Skeletal muscle tissue (tissue), 4 donors: Measurements from ENCODE around the gene BRD1. TPM values are rescaled to one million over a fixed set of nuclear protein-coding genes. Genes with fewer than 3 reads are reported as not detected.

Experiments
- H3K27ac ChIP-seq: one replicate; pipeline ENCODE4 v1.7.0; 2013; ENCODE audit warnings: mild to moderate bottlenecking, low read depth, low read length, inconsistent platforms
- H3K27me3 ChIP-seq, 3 donors: one replicate each; pipeline ENCODE4 v1.7.0; 2013; ENCODE audit warnings: low read length in 3 of 3; ENCODE audit not compliant: control insufficient read depth in 3 of 3, insufficient read depth in 3 of 3
- H3K36me3 ChIP-seq, 3 donors: one replicate each; pipeline ENCODE4 v1.7.0; 2013; ENCODE audit warnings: low read length in 3 of 3; ENCODE audit not compliant: control insufficient read depth in 3 of 3, insufficient read depth in 3 of 3
- H3K4me1 ChIP-seq, 3 donors: one replicate each; pipeline ENCODE4 v1.7.0; 2013; ENCODE audit warnings: low read length in 3 of 3, mild to moderate bottlenecking in 3 of 3; ENCODE audit not compliant: control insufficient read depth in 3 of 3, insufficient read depth in 3 of 3
- H3K4me3 ChIP-seq, 3 donors: one replicate each; pipeline ENCODE4 v1.7.0; 2013; ENCODE audit warnings: low read length in 3 of 3
- H3K9ac ChIP-seq, 3 donors: one replicate each; pipeline ENCODE4 v1.7.0; 2013; ENCODE audit warnings: low read length in 3 of 3, mild to moderate bottlenecking in 3 of 3, moderate library complexity in 2 of 3, low read depth in 1 of 3
- H3K9me3 ChIP-seq, 3 donors: one replicate each; pipeline ENCODE4 v1.7.0; 2013; ENCODE audit warnings: low read length in 3 of 3; ENCODE audit not compliant: control insufficient read depth in 3 of 3
- total RNA-seq: library from RNA; depleted of rRNA; stranded (reverse); fragments of >200 nt; gene quantifications from one replicate; pipeline ENCODE4 v1.2.3, GENCODE V29; 2014
- donor health status: Osteomylitis.

BRD1 gene
- total RNA-seq, 1 donor from 2014 or later: 27.1 TPM

DNA sequence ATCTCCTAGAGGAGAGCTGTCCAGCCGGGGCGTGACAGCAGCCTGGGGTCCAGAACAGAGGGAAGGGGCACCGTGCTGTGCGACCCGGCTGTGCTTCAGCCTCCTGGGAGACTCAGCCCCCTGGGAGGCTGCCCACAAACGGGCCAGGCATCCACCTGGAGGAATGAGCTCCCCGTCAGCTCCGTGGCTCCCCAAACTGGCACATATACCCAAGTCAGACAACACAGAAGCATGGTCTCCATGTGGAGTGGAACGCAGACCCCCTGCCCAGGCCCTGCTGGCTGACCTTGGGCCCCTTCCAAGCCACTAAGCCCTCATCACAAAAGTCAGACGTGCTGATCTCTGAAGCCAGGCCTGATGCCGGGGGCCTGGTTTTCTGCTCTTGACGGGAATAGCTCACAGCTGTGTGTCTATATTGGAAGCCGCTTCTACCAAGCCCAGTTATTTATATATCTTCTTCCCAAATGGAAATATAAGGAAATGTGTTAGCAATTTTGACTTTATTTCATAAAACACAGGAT is 91.7 kb downstream of the BRD1 start:
- Histone ChIP-seq H3K27ac (no peak overlapping the region), H3K4me3 (no peak overlapping the region), H3K9me3 (peaks cover 0 to 3% (median 2%) of the 10 kb centered on the region in 3 donors), H3K9ac (no peak overlapping the region), H3K36me3 (no peaks in the 10 kb centered on the region), H3K4me1 (no peaks in the 10 kb centered on the region), H3K27me3 (peaks cover 15 to 39% (median 26%) of the 10 kb centered on the region in 3 donors)

DNA sequence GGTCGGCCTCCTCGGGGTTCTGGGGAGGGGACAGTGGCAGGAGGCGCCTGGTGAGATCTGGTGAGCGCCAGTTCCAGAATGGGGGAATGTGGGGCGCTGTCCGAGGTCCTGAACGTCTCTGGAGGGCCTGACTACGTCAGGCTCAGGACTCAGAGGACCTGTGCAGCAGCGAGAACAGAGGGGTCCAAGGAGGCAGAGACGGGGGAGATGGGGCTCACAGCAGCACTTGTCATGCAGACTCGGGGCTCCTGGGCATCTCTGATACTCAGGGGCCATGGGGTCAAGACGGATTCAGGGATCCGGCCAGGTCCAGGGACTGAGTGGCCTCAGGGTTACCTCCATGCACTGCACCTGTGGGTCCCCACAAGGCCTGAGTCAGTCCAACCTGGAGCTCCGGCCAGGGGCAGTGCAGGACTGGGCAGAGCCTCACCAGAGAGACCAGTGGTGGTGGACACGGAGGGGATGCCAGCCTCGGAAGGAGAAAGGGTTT is 92.2 kb downstream of the BRD1 start:
- Histone ChIP-seq H3K9me3 (peaks cover 0 to 3% (median 2%) of the 10 kb centered on the region in 3 donors), H3K4me1 (no peaks in the 10 kb centered on the region), H3K4me3 (no peak overlapping the region), H3K9ac (no peak overlapping the region), H3K27ac (no peak overlapping the region), H3K36me3 (no peaks in the 10 kb centered on the region), H3K27me3 (peaks cover 18 to 43% (median 29%) of the 10 kb centered on the region in 3 donors)

DNA sequence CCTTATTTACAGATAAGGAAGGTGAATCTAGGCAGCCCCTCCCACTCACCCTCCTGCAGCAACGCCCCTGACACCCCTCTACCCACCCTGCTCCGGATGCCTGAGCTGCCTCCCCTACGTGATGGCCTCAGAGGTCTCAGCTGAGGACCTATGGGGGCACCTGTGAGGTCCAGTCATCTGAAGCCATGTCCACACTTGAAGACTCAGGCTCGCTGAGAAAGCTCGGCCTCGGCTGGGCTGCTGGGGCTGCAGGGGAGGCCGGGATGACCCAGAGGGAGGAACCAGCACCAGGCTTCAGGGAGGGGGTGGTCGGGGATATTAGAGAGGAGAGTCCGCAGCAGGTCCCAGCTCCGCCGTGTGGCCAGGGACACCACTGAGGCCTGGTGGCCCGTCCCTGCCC is 92.8 kb downstream of the BRD1 start:
- H3K9me3 ChIP-seq: peaks cover 0 to 3% (median 2%) of the 10 kb centered on the region in 3 donors
- no peak overlapping the region for H3K4me3 ChIP-seq
- H3K27me3 ChIP-seq: peaks cover 18 to 45% (median 29%) of the 10 kb centered on the region in 3 donors
- H3K9ac ChIP-seq: no peak overlapping the region
- H3K36me3 ChIP-seq: no peaks in the 10 kb centered on the region
- H3K4me1 ChIP-seq: no peaks in the 10 kb centered on the region
- H3K27ac ChIP-seq: no peak overlapping the region

DNA sequence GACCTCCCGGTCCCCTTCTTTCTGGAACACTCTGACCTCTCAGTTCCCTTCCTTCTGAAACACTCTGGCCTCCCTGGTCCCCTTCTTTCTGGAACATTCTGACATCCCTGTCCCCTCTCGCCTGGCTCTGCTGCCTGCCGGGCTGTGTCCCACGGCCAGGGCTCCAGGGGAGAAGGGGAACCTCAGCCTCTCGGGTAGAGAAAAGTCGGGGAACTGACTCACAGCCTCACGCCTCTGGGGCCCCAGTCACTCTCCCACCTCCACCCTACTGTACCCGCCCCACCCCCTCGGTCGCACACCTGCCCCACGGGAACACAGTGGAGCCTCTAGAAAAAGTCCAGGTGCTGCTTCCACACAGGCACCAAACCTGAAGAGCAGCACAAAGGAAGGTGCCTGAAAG is 93.3 kb downstream of the BRD1 start:
- peaks cover 0 to 3% (median 2%) of the 10 kb centered on the region in 3 donors for H3K9me3 ChIP-seq
- H3K27me3 ChIP-seq: peaks cover 18 to 50% (median 29%) of the 10 kb centered on the region in 3 donors
- no peaks in the 10 kb centered on the region for H3K4me1 ChIP-seq
- no peaks in the 10 kb centered on the region for H3K36me3 ChIP-seq
- no peak overlapping the region for H3K9ac ChIP-seq
- no peak overlapping the region for H3K4me3 ChIP-seq
- no peak overlapping the region for H3K27ac ChIP-seq

DNA sequence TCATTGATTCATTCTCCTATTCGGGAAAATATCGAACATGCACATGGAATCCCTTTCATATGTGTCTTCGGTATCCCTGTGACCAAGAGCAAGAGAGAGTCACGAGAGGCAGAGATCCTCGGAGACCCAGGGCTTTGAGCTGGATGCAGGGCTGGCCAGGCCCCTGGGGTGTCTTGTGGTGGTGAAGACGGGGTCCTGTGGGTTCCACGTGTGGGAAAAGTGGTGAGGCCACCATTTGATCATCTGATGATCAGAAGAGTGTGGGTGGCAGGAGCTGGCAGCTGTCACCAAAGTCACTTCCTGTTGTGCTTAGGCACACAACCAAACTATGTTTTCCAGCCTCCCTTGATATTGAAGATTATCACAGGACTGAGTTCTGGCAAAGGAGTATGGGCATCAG is 94.0 kb downstream of the BRD1 start:
- Histone ChIP-seq H3K9ac (no peak overlapping the region), H3K4me1 (no peaks in the 10 kb centered on the region), H3K27ac (no peak overlapping the region), H3K27me3 (peaks cover 23 to 58% (median 32%) of the 10 kb centered on the region in 3 donors), H3K4me3 (no peak overlapping the region), H3K36me3 (no peaks in the 10 kb centered on the region), H3K9me3 (peaks cover 0 to 3% (median 2%) of the 10 kb centered on the region in 3 donors)

DNA sequence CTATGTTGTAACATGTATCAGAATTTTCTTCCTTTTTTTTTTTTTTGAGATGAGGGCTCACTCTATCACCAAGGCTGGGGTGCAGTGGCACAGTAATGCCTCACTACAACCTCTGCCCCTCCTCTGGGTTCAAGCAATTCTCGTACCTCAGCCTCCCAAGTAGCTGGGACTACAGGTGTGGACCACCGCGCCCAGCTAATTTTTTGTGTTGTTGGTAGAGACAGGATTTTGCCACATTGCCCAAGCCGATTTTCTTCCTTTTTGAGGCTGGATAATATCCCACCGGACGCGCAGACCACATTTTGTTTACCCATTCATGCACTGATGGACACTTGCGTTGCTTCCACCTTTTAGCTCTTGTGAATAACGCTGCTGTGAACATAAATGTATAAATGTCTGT is 97.0 kb downstream of the BRD1 start:
- peaks cover 0 to 3% (median 2%) of the 10 kb centered on the region in 3 donors for H3K9me3 ChIP-seq
- no peak overlapping the region for H3K9ac ChIP-seq
- H3K27me3 ChIP-seq: peaks cover 41 to 63% (median 48%) of the 10 kb centered on the region in 3 donors
- no peak overlapping the region for H3K4me3 ChIP-seq
- H3K36me3 ChIP-seq: no peaks in the 10 kb centered on the region
- H3K4me1 ChIP-seq: no peaks in the 10 kb centered on the region
- H3K27ac ChIP-seq: no peak overlapping the region

DNA sequence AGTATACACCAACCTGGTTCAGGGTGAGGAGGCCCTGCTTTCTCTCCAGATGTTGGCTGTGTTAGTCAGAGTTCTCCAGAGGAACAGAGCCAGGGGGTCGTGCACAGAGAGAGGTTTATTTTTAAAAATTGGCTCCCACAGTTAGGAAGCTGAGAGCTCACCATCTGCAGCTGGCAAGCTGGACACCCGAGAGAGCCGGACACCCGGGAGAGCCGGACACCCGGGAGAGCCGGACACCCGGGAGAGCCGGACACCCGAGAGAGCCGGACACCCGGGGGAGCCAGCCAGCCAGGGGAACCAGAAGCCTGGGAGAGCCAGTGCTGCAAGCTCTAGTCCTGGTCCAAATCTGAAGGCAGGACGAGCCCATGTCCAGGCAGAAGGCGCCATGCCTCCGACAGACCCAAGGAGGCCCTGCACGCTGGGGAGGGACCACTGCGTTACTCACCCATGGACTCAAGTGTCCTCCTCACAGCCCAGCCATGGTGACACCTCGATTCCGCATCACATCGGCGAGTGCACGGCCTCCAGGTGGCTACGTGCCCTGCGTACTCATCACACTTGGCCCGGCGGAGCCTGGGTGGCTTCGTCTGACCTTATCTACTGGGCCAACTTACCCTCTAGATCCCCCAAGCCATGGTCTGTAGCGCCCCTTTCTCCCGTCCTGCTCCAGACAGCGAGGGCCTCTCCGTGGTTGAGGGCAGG is 99.0 kb downstream of the BRD1 start:
- peaks cover 52 to 67% (median 56%) of the 10 kb centered on the region in 3 donors for H3K27me3 ChIP-seq

DNA sequence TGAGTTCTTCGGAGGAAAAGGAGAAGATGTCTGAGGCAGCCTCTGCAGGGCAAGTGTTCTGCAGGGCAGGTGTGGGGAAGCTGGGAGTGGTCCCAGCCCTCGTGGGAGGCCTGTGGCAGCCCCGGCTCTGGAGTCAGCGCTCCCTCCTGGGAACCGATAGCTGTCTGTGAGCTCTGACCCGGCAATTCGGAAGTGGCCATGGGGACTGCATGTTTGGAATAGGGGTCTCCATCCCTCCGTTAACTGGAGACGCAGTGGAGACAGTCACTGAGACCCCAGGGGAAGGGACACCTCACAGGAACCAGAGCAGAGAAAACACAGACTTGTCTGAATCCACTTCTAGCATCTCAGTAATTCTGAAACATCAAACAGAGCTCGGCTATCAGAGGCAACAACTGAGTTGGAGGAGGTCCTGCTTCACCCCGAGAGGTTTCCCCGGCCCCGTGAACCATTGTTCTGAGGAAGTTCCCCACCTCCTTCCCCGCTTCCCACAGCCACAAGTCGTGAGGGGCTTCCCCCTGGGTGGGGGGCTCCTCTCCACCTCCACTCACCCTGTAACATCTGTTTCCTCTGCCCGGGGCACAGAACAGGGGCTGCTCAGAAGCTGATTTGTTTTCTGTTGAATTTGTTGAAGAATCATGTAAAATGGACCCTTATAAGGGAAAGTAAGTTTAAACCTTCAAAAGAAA is 99.6 kb downstream of the BRD1 start:
- no peaks in the 10 kb centered on the region for H3K4me1 ChIP-seq
- H3K27me3 ChIP-seq: peaks cover 50 to 67% (median 56%) of the 10 kb centered on the region in 3 donors
- H3K9ac ChIP-seq: no peak overlapping the region
- H3K4me3 ChIP-seq: no peak overlapping the region
- no peak overlapping the region for H3K27ac ChIP-seq
- H3K9me3 ChIP-seq: peaks cover 0 to 1% (median 1%) of the 10 kb centered on the region in 3 donors
- H3K36me3 ChIP-seq: no peaks in the 10 kb centered on the region

More for the DNA sequence above, 99.0 kb downstream of the BRD1 start:
- no peaks in the 10 kb centered on the region for H3K36me3 ChIP-seq
- H3K4me3 ChIP-seq: no peak overlapping the region
- no peak overlapping the region for H3K9ac ChIP-seq
- H3K4me1 ChIP-seq: no peaks in the 10 kb centered on the region
- no peak overlapping the region for H3K27ac ChIP-seq
- peaks cover 0 to 3% (median 2%) of the 10 kb centered on the region in 3 donors for H3K9me3 ChIP-seq

DNA sequence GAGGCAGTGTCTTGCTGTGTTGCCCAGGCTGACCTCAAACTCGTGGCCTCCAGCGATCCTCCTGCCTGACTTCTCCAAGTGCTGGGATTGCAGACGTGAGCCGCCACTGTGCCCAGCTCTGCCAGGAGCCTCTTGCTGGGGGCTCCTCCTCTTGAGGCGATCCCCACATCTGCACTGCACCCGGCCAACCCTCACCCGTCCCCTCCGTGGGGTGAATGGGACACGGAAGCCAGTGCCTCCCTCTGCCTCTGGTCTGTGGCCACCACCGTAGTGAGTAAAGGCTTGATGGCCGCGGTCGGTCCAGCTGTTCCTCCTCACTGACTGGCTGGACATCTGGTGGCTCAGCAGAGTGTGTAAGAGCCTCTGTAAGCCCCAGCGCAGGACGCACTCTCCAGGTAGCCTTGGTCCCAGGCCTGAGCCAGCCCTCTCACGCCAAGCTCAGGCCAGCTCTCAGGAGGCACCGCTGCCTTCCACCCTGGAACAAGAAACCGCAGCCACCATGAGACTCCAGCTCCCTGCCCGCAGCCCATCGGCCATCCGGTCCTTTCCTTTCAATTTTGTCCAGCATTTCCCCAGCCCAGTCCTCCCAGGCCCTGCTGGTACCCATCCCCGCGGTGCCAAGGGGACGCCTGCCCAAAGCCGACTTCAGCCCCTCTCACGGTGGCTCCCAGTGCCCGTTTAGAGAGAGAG is 100.3 kb downstream of the BRD1 start:
- no peak overlapping the region for H3K9ac ChIP-seq
- H3K27me3 ChIP-seq: peaks cover 49 to 67% (median 55%) of the 10 kb centered on the region in 3 donors

More for the DNA sequence above, 100.3 kb downstream of the BRD1 start:
- no peaks in the 10 kb centered on the region for H3K36me3 ChIP-seq
- H3K4me3 ChIP-seq: no peak overlapping the region
- no peaks in the 10 kb centered on the region for H3K9me3 ChIP-seq
- no peak overlapping the region for H3K27ac ChIP-seq
- no peaks in the 10 kb centered on the region for H3K4me1 ChIP-seq
